Ovary (tissue), 9 donors: ENCODE results near the gene ADAMTS8. TPM values are rescaled to one million over a fixed set of nuclear protein-coding genes. Genes with fewer than 3 reads are reported as not detected.
A peak's percentile ranks its signal among the peaks of the same experiment; 100 is the strongest.

Source experiments
- DNase-seq, 5 donors: peaks; one replicate each; pipeline ENCODE4 v3.0.0-alpha.2; 2019 to 2020
- H3K27ac ChIP-seq, 2 donors: fragments of 200-600 bp; one replicate each; pipeline versions ENCODE4 v1.5.1 to v1.8.0; 2019 to 2022
- H3K27me3 ChIP-seq: fragments of 200-600 bp; one replicate; pipeline ENCODE4 v1.8.0; 2022
- H3K36me3 ChIP-seq: fragments of 200-600 bp; sonication (generic); one replicate; pipeline ENCODE4 v1.5.1; 2019
- H3K4me1 ChIP-seq: one replicate; pipeline ENCODE4 v1.8.1; 2013; ENCODE audit warnings: mild to moderate bottlenecking, moderate library complexity; ENCODE audit not compliant: insufficient read depth
- H3K4me3 ChIP-seq: fragments of 200-600 bp; sonication (generic); one replicate; pipeline ENCODE4 v1.5.1; 2017
- H3K9me3 ChIP-seq, 2 donors: fragments of 200-600 bp in 1 of 2; sonication (generic) in 1 of 2; one replicate each; pipeline versions ENCODE4 v1.5.1 to v1.8.1; 2013 to 2019; ENCODE audit warnings: mild to moderate bottlenecking in 1 of 2, moderate library complexity in 1 of 2
- CTCF ChIP-seq, 3 donors: fragments of 450-650 bp in 2 of 3; fragments of 200-600 bp in 1 of 3; IDR thresholded peaks; one replicate each; pipeline versions ENCODE4 v1.5.1 to v1.8.0; 2016 to 2022; ENCODE audit warnings: antibody characterized with exemption in 3 of 3, mild to moderate bottlenecking in 1 of 3
- EP300 ChIP-seq: sonication (generic); formaldehyde crosslinking; IDR thresholded peaks from one replicate; pipeline ENCODE4 v1.6.1; 2017; ENCODE audit warnings: antibody characterized with exemption
- POLR2A ChIP-seq: fragments of 450-650 bp; IDR thresholded peaks from one replicate; pipeline ENCODE4 v1.6.1; 2017; ENCODE audit warnings: antibody characterized with exemption, mild to moderate bottlenecking, moderate library complexity
- WGBS, 3 donors: extraction: QIAGEN DNeasy Blood & Tissue Kit in 1 of 3; methylation state at CpG; one replicate each; pipeline versions ENCODE4 v1.1.5 to v1.1.7; 2013 to 2017; 5-methylcytosine and 5-hydroxymethylcytosine counted together
- intact Hi-C, 4 donors: fragments of 100-400 bp; cut with DNase I; formaldehyde crosslinking; loops; one replicate each; pipeline versions ENCODE4 v1.11.0 to v1.15.1; 2022 to 2023
- polyA plus RNA-seq, 2 donors: library from polyadenylated mRNA; stranded (reverse); fragments of 200-250 nt in 1 of 2; fragments of 350-450 nt in 1 of 2; fragmentation: Illumina TruSeq in 1 of 2; extraction: RNeasy Lipid Tissue Mini Kit (QIAGEN cat#74804) in 1 of 2; gene quantifications; one replicate each; pipeline ENCODE4 v1.2.3, GENCODE V29; 2013 to 2014
- total RNA-seq, 7 donors: library from RNA; depleted of rRNA in 2 of 7; stranded (reverse); fragments of >200 nt in 2 of 7; fragmentation: NEBNext Ultra II Directional in 3 of 7; extraction: Animal tissue kit (Norgen Biotek cat#: 25700) in 3 of 7; gene quantifications; one replicate each; pipeline versions ENCODE4 v1.1.0 to v1.2.4, GENCODE V29; 2016 to 2023
- donor health status: DM: no; HTN: no; CAD: no; lungs with moderate emphysema.
- donor health status: DM: no; HTN: no; CAD: no.
- donor health status: Bipolar disorder and iron deficiency.
- donor health status: DM: yes; HTN: yes; CAD: no.
- donor health status: DM: no; HTN: no; CAD: no.
- donor health status: DM: yes; HTN: yes; CAD: no.

Gene ADAMTS8
- total and polyA plus RNA-seq, 9 donors, result 0.24 to 2.1 (median 1.1) TPM

GRCh38 chr11:130473056-130473794 is 44.8 kb upstream of the ADAMTS8 start:
- intact Hi-C loops, result no loop called here
- 96 to 98% (median 96%) methylated on average over 47 to 52 of the region's 52 CpGs for WGBS, 3 donors
- peaks cover 19% of the 10 kb centered on the region for H3K4me1 ChIP-seq
- TF ChIP-seq CTCF (IDR thresholded peaks at IDR 0.05), result no peak
- H3K27ac ChIP-seq, result no peak overlapping the region
- no peaks in the 10 kb centered on the region for H3K9me3 ChIP-seq
- no peak overlapping the region for H3K4me3 ChIP-seq
- DNase-seq, result peak in 1 of 5 donors; percentile 26
- H3K27me3 ChIP-seq, result no peaks in the 10 kb centered on the region
- no peaks in the 10 kb centered on the region for H3K36me3 ChIP-seq

GRCh38 chr11:130472434-130472961 is 44.1 kb upstream of the ADAMTS8 start:
- no peak overlapping the region for H3K27ac ChIP-seq
- DNase-seq, result no peak
- TF ChIP-seq POLR2A, result no peak
- no peak for TF ChIP-seq EP300
- no peak for TF ChIP-seq CTCF (IDR thresholded peaks at IDR 0.05)
- 92 to 96% (median 93%) methylated on average over 6 to 7 of the region's 7 CpGs for WGBS, 3 donors
- peaks cover 17% of the 10 kb centered on the region for H3K4me1 ChIP-seq
- H3K27me3 ChIP-seq, result no peaks in the 10 kb centered on the region
- H3K4me3 ChIP-seq, result no peak overlapping the region
- H3K9me3 ChIP-seq, result no peaks in the 10 kb centered on the region
- intact Hi-C loops, result no loop called here
- H3K36me3 ChIP-seq, result no peaks in the 10 kb centered on the region

GRCh38 chr11:130471731-130472433 is 43.5 kb upstream of the ADAMTS8 start:
- Histone ChIP-seq H3K27me3 (no peaks in the 10 kb centered on the region), H3K9me3 (no peaks in the 10 kb centered on the region), H3K4me1 (peaks cover 12% of the 10 kb centered on the region), H3K4me3 (no peak overlapping the region), H3K36me3 (no peaks in the 10 kb centered on the region), H3K27ac (no peak overlapping the region)
- intact Hi-C loops, result no loop called here
- no peak for TF ChIP-seq CTCF (IDR thresholded peaks at IDR 0.05)
- 87 to 93% (median 89%) methylated on average over 11 of the region's 11 CpGs for WGBS, 3 donors
- DNase-seq, result peak in 1 of 5 donors; percentile 7

- DNase-seq, result no peak
- Histone ChIP-seq H3K27me3 (no peaks in the 10 kb centered on the region), H3K4me3 (no peak overlapping the region), H3K4me1 (peaks cover 3% of the 10 kb centered on the region), H3K27ac (no peak overlapping the region), H3K36me3 (no peaks in the 10 kb centered on the region), H3K9me3 (no peaks in the 10 kb centered on the region)
- intact Hi-C loops, result no loop called here
- WGBS, 3 donors, result 91 to 92% (median 91%) methylated on average over 20 of the region's 20 CpGs
- TF ChIP-seq EP300 (no peak), CTCF (IDR thresholded peaks at IDR 0.05) (no peak), POLR2A (no peak)
These were observed 42.7 kb upstream of the ADAMTS8 start for GRCh38 chr11:130470832-130471706.
